Sigmoid colon (tissue), 7 donors: Measurements from ENCODE around the gene NOL4L. TPM values are rescaled to one million over a fixed set of nuclear protein-coding genes. Genes with fewer than 3 reads are reported as not detected.
"Not testable (repeated sequence)": the region's sequence is repeated elsewhere in the genome, so short reads cannot be mapped to it uniquely, and the experiment has no call there.

ENCODE experiments used
- DNase-seq: peaks from one replicate; pipeline ENCODE4 v3.0.0-alpha.2; 2019
- H3K27ac ChIP-seq, 4 donors: fragments of 200-600 bp; sonication (generic); one replicate each; pipeline ENCODE4 v1.5.1; 2016 to 2019; ENCODE audit warnings: mild to moderate bottlenecking in 1 of 4
- H3K27me3 ChIP-seq, 3 donors: fragments of 200-600 bp; sonication (generic); one replicate each; pipeline ENCODE4 v1.5.1; 2019; ENCODE audit warnings: mild to moderate bottlenecking in 1 of 3
- H3K36me3 ChIP-seq, 4 donors: fragments of 200-600 bp; sonication (generic); one replicate each; pipeline ENCODE4 v1.5.1; 2016 to 2019
- H3K4me1 ChIP-seq, 4 donors: fragments of 200-600 bp; sonication (generic); one replicate each; pipeline ENCODE4 v1.5.1; 2017 to 2019
- H3K4me3 ChIP-seq, 4 donors: fragments of 200-600 bp; sonication (generic); one replicate each; pipeline ENCODE4 v1.5.1; 2017 to 2019; ENCODE audit warnings: mild to moderate bottlenecking in 2 of 4, moderate library complexity in 1 of 4
- H3K9me3 ChIP-seq, 4 donors: fragments of 200-600 bp in 3 of 4; sonication (generic) in 3 of 4; one replicate each; pipeline versions ENCODE4 v1.5.1 to v1.6.1; 2013 to 2019
- CTCF ChIP-seq, 4 experiments: fragments of 450-650 bp in 3 of 4; fragments of 200-600 bp in 1 of 4; IDR thresholded peaks; one replicate each; pipeline ENCODE4 v1.5.1; 2016 to 2019; ENCODE audit warnings: antibody characterized with exemption in 4 of 4, mild to moderate bottlenecking in 3 of 4, moderate library complexity in 2 of 4
- EP300 ChIP-seq, 4 donors: sonication (generic); formaldehyde crosslinking; IDR thresholded peaks; one replicate each; pipeline ENCODE4 v1.6.1; 2017; ENCODE audit warnings: antibody characterized with exemption in 4 of 4
- POLR2A ChIP-seq, 2 donors: fragments of 450-650 bp; IDR thresholded peaks; one replicate each; pipeline ENCODE4 v1.6.1; 2016; ENCODE audit warnings: antibody characterized with exemption in 2 of 2, mild to moderate bottlenecking in 2 of 2, moderate library complexity in 2 of 2
- POLR2AphosphoS5 ChIP-seq, 4 donors: sonication (generic); formaldehyde crosslinking; IDR thresholded peaks; one replicate each; pipeline ENCODE4 v1.6.1; 2017; ENCODE audit warnings: antibody characterized with exemption in 4 of 4
- WGBS, 2 donors: extraction: QIAGEN DNeasy Blood & Tissue Kit; methylation state at CpG; one replicate each; pipeline ENCODE4 v1.1.7; 2013; 5-methylcytosine and 5-hydroxymethylcytosine counted together
- intact Hi-C: fragments of 100-400 bp; cut with DNase I; formaldehyde crosslinking; loops from one replicate; pipeline ENCODE4 v1.15.1; 2023
- polyA plus RNA-seq, 3 donors: library from polyadenylated mRNA; stranded (reverse); fragments of 200-250 nt; gene quantifications; one replicate each; pipeline ENCODE4 v1.2.3, GENCODE V29; 2013
- total RNA-seq, 4 donors: library from RNA; depleted of rRNA; stranded (reverse); fragments of >200 nt; gene quantifications; one replicate each; pipeline ENCODE4 v1.1.0, GENCODE V29; 2016
- donor health status: healthy with polysubstance abuse.
- donor health status: Bipolar disorder and iron deficiency.
- donor health status: healthy.

Gene NOL4L
- total and polyA plus RNA-seq, 7 donors: 9.2 to 34.7 (median 16.8) TPM

GRCh38 chr20:32598606-32599005 lies 13.5 kb upstream of the NOL4L start:
- Histone ChIP-seq H3K4me1 (no peaks in the 10 kb centered on the region), H3K27ac (no peak overlapping the region), H3K9me3 (no peaks in the 10 kb centered on the region), H3K4me3 (no peak overlapping the region), H3K36me3 (no peaks in the 10 kb centered on the region), H3K27me3 (no peaks in the 10 kb centered on the region)
- TF ChIP-seq POLR2A (IDR thresholded peaks at IDR 0.05) (no peak), CTCF (IDR thresholded peaks at IDR 0.05) (no peak)
- 45 to 65% methylated on average over 7 of the region's 7 CpGs for WGBS, 2 donors
- intact Hi-C loops: no loop called here
- no peak for DNase-seq

- 78 to 79% methylated on average over 7 of the region's 7 CpGs for WGBS, 2 donors
- Histone ChIP-seq H3K27me3 (no peaks in the 10 kb centered on the region), H3K4me3 (no peak overlapping the region), H3K36me3 (no peaks in the 10 kb centered on the region), H3K4me1 (no peaks in the 10 kb centered on the region), H3K27ac (no peak overlapping the region), H3K9me3 (no peaks in the 10 kb centered on the region)
- intact Hi-C loops: no loop called here
- no peak for DNase-seq
- no peak for TF ChIP-seq POLR2A (IDR thresholded peaks at IDR 0.05)
- no peak for TF ChIP-seq EP300 (IDR thresholded peaks at IDR 0.05)
- TF ChIP-seq POLR2AphosphoS5 (IDR thresholded peaks at IDR 0.05): no peak
- TF ChIP-seq CTCF (IDR thresholded peaks at IDR 0.05): no peak
Observed at GRCh38 chr20:32597714-32598113, 12.6 kb upstream of the NOL4L start.

- Histone ChIP-seq H3K4me3 (no peak overlapping the region), H3K27me3 (no peaks in the 10 kb centered on the region), H3K36me3 (no peaks in the 10 kb centered on the region), H3K4me1 (no peaks in the 10 kb centered on the region), H3K9me3 (no peaks in the 10 kb centered on the region), H3K27ac (no peak overlapping the region)
- TF ChIP-seq POLR2AphosphoS5 (IDR thresholded peaks at IDR 0.05) (no peak), CTCF (IDR thresholded peaks at IDR 0.05) (no peak), EP300 (IDR thresholded peaks at IDR 0.05) (no peak), POLR2A (IDR thresholded peaks at IDR 0.05) (no peak)
- WGBS, 2 donors: 68 to 71% methylated on average over 2 of the region's 2 CpGs
- intact Hi-C loops: no loop called here
- DNase-seq: no peak
Observed at GRCh38 chr20:32596681-32597252, 11.6 kb upstream of the NOL4L start.

GRCh38 chr20:32595143-32595542 lies 10.0 kb upstream of the NOL4L start:
- TF ChIP-seq POLR2A (IDR thresholded peaks at IDR 0.05) (no peak), EP300 (IDR thresholded peaks at IDR 0.05) (no peak), CTCF (IDR thresholded peaks at IDR 0.05) (no peak), POLR2AphosphoS5 (IDR thresholded peaks at IDR 0.05) (no peak)
- H3K27ac ChIP-seq: no peak overlapping the region
- no peaks in the 10 kb centered on the region for H3K4me1 ChIP-seq
- H3K36me3 ChIP-seq: no peaks in the 10 kb centered on the region
- WGBS, 2 donors: 91% methylated on average over 4 of the region's 4 CpGs
- intact Hi-C loops: no loop called here
- H3K4me3 ChIP-seq: no peak overlapping the region
- DNase-seq: no peak
- no peaks in the 10 kb centered on the region for H3K9me3 ChIP-seq
- no peaks in the 10 kb centered on the region for H3K27me3 ChIP-seq

GRCh38 chr20:32594669-32595068 lies 9.5 kb upstream of the NOL4L start:
- H3K27me3 ChIP-seq, H3K9me3 ChIP-seq, intact Hi-C loops, H3K4me1 ChIP-seq, H3K36me3 ChIP-seq, DNase-seq, H3K27ac ChIP-seq, H3K4me3 ChIP-seq: not testable (repeated sequence)
- WGBS, 2 donors: 96% methylated on average over 5 of the region's 5 CpGs
